GM20431 (cell line): ENCODE results near the gene CDON.
"Not testable (repeated sequence)": the region's sequence is repeated elsewhere in the genome, so short reads cannot be mapped to it uniquely, and the experiment has no call there.

ENCODE experiments used
- in situ Hi-C: fragments of 300-500 bp; cut with MseI, MboI; formaldehyde crosslinking; loops from one replicate; pipeline ENCODE4 v1.15.0; 2020; ENCODE audit warnings: low sequenced_read_pairs; ENCODE audit not compliant: unreplicated experiment

CDON gene

DNA sequence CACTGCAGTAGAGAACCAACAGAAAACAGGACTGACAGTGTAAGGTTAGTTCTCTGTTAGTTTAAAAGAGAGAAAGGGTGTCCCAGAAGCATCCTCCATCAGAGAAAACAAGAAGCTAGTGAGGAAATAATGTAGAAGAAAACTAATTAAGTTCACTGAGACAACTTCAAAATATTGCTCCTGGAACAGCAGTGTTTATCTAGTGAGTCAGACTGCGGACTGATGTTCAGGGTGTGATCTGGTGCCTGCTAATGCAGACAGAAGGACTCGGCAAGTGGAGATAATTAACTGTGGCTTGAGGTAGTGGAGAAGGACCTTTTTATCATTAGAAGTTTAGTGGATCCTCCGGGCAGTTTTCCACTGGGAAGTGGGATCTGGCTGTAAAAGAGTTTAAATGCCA, 55.4 kb downstream of the CDON start:
- in situ Hi-C loops = no loop called here

DNA sequence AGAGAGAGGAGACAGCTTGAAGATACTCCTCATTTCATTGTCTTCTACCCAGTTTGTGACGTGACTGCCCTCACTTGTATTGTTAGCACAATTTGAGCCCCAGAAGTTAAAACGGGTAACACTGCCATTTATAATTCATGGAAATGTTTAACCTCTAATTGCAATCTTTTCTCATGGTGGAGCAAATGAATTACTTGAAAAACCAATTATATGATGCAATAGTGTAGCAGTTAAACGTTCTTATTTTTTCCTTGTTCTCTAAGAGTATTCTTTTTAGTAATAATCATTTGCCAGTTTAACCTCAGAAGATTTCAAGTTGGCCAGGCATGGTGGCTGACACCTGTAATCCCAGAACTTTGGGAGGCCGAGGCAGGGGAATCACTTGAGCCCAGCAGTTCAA, 56.6 kb downstream of the CDON start:
- in situ Hi-C loops = no loop called here

DNA sequence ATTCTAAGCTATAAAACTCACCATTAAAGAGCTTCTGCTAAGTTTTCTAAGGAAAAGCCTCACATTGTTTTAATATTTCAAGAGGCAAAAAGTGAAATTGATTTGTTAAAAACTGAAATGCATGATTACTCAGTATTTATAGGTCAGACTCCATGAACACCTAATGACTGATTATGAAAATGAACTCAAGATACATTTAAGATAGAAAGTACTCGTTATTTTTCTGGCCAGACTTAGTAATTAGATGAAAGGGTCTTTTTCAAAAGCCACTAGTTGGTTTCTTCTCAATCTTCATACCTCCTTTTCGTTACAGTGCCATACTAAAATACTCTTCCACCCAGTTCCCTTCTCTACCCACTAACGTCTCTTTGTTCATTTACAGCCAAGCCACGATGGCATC, 60.5 kb downstream of the CDON start:
- in situ Hi-C loops = no loop called here

DNA sequence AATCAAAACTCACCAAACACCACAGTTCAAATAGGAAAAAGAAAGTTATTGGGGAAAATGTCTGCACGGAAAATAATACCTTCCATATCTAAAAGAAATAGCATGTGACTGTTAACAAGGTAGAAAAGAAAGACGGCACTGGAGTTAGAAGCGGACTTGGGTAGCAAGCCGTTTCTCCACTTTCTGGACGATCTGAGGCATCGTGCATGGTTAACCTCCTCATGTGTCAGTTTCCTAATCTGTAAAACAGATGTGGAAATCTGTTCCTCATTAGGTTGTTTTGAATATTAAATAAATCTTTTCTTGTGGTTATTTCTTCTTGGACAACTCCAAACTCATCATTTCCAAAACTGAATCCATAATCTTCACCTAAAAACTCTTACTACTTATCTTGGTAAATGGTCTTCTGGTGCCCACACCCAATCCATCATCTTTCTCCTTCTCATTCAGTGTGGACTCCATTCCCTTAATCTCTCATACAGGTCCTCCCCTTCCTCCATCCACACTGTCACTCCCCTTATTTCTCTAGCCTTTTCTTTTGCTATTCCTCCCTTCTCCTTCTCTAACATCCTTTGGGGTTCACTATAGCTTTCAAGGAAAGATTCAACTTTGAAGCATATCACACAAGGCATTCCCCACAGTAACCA, 63.3 kb downstream of the CDON start:
- in situ Hi-C loops = no loop called here

DNA sequence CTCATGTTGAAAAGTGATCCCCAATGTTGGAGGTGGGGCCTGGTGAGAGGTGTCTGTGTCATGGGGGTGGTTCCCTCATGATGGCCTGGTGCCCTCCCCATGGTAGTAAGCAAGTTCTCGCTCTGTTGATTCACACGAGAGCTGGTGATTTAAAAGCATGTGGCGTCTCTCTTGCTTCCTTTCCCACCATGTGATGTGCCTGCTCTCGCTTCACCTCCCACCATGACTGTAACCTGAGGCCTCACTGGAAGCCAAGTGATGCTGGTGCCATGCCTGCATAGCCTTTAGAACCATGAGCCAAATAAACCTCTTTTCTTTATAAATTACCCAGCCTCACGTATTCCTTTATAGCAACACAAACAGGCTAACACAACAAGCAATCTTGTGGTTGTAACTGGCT, 64.4 kb downstream of the CDON start:
- in situ Hi-C loops = no loop called here

DNA sequence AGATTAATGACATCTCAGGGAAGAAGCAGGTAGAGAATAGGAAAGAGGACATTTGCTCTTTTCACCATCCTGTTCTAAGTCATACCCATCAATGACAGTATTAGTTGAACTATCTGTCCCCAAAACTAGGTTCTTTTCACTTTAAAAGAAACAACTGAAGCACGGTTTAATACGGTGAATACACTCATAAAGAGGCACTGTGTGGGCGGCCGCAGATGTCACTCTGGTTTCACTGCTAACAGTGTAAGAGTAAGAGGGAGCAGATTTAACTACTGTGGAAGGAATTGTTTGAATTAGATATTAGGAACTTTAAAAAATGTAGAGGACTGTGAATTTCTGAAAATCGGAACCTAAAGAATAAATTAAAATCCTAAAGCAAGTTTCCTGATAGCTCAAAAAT, 67.4 kb downstream of the CDON start:
- in situ Hi-C loops = no loop called here

DNA sequence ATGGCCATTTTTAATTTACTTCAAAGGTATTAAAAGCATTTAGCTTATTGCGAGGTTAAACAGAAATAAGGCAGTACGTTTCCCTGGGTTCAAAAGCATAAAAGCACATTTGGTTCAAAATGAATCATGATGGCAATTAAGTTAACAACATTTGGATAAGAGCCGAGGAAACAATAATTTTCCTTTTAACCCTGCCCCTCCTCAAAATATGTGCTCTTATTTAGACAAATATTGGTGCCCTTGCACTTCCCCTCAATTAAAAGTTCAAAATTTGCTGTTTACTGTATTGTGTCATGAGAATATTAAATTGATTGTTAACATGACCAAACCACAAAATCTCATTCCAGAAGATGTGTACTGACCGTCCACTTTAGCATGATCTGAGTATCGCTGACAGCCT, 68.2 kb downstream of the CDON start:
- in situ Hi-C loops = no loop called here

DNA sequence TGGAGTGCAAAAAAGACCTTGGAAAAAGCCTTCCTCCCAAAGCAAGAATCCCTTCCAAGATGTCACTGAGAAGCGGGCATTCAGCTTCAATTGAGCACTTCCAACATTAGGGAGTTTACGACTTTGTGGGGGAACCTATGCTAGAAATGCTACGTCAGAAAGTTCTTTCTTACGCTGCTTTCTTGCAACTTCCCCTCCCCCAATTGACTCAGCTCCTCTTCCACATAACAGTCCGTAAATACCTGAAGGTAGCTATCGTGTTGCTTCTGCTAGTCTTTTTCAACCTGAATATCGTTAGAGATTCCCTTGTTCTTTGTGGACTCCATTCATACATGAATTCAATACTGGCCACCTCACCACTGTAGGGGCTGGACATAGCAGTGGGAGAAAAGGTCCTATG, 69.8 kb downstream of the CDON start:
- in situ Hi-C loops = no loop called here

DNA sequence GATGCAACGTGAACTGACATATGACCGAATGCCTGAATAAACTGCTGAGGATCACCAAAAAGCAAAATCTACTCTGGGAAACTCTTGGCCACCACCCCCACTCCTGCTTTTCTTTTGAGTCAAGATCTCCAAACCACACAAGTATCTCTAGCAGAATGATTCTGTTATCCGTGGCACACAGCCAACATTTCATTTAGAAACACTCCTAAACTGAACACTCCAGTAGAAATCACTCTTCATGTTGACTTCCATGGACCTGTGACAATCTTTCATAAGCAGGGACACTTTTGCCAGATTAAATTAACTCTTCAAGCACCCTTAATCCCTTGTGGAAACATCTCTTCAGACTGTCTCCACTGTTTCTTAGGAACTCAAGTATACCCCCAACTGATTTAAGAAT, 72.4 kb downstream of the CDON start:
- in situ Hi-C loops = no loop called here

DNA sequence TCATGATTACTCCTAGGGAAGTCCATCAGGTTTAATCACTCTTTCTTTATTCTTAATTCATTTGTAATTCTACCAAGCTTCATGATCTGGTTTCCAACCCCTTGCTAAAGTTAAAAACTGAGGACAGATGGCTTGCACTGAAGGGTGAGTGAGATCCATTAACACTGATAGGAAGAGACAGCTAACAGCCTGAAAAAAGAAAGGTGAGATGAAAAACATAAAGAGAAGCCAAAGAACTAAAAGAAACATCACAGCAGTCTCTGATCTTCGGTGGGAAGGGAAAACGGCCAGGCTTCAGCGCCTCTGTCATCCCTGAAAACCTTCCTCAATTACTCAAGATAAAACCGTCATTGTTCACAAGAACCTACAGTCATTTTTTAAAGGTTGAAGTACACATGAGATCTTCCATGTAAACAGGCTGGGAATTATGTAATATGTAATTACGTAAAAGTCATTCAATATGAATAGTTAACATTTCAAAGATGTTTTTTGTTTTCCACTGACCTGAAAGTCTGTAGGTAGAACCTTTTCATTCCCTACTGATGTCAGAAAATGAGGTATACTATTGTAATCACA, 75.5 kb downstream of the CDON start:
- in situ Hi-C loops = no loop called here

DNA sequence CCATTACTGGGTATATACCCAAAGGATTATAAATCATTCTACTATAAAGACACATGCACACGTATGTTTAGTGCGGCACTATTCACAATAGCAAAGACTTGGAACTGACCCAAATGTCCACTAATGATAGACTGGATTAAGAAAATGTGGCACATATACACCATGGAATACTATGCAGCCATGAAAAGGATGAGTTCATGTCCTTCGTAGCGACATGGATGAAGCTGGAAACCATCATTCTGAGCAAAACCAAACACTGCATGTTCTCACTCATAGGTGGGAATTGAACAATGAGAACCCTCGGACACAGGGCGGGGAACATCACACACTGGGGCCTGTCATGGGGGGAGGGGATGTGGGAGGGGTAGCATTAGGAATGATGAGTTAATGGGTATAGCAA, 76.7 kb downstream of the CDON start:
- in situ Hi-C loops = not testable (repeated sequence)

DNA sequence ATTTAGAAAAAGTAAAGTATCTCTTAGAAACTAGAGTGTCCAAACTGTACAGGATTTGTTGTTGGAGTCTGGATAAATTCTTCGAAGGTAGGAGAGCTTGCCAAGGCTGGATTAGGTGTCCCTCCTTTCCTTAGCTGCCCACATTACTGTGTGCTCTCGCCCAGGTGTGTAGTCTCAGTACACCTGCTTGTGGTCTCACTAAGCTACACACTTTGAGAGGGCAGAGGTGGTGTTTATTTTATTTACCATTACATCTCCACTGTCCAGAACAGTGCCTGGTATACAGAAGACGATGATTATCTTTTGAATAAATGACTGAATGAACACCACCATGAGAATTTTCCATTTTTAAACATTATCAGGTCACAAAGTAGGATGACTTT, 80.3 kb downstream of the CDON start:
- in situ Hi-C loops = no loop called here

DNA sequence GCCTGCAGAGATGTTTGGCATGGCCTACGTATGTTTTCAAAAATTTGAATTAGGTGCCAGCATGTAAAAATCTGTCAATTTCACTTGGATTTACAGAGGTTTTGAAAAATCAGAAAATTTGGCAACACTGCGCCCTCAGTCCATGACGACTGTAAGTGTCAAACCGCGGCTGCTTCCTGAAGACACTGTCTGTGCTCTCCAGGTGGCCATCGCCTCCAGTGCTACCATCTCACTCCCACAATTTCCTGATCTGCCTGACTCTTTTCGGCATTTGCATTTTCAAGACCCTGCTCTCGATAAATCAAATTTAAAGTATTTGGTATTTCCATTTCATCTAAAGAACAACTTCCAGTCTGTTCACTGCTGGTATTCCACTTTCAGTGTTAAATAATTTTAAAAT, 82.2 kb downstream of the CDON start:
- in situ Hi-C loops = no loop called here

DNA sequence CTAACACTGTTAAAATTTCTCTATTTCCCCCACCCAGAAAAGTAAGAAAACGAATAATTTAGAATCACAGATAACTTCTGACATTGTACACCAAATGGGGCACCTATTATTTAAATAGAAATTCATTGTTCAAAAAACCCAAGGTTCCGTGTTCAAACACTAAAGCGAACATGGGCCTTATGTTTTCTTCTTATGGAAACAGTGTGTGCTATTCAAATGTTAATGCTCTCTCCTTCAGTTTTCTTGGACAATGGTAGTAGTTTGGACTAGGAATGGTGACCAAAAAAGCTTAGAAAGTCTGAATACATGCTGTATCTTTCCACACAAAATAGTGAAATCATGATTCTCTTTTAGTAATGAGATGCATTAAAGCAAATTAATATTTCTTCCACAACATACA, 83.2 kb downstream of the CDON start:
- in situ Hi-C loops = no loop called here

DNA sequence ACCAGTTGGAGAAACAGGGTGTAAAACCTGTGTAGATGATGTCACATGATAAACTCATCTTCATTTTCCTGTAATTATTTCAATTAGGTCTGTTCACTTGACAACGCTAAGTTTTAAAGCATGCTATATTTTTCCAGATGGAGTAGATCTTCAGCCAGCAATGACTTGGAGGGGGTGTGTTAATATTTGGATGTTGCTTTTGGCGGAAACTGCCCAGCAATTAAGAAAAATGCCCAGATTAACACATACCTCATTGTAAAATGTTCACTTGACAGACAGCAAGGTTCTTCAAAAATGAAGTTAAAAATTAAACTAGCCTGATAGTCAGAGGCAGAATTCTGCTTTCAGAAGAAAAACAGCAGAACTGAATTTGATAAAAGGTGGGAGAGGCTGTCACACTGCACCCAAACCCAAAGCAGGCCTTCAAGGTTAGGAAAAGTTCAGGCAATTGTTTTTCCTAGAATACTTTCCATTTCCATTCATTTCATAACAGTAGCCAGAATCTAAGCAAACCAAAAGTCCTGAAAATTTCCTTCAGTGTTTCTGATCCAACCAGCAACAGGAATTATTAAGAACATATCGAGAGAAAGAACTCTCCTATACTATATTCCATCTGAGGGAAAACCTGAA, 83.8 kb downstream of the CDON start:
- in situ Hi-C loops = no loop called here

DNA sequence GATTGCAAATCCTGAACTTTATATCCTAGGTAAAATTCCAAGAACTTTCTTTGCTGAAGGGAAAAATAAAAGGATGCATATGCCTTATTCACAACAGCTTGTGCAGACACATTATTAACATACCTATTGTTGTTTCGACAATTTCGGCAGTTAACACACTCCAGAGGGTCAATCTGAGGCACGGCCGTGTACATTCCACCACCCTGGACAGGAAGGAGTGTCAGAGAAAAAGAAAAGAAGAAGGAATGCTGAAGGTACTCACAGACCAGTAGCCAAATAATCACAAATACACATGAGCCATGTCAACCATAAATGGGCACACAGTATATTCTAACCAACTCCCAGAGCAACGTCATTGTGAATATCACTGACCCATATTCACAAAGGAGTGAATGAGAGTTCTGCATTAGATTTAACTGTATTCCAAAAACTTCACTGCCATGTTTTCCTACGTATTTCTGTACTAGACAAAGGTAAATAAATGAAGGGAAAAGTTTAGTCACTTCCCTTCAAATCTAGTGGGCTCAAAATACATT, 84.4 kb downstream of the CDON start:
- in situ Hi-C loops = no loop called here

DNA sequence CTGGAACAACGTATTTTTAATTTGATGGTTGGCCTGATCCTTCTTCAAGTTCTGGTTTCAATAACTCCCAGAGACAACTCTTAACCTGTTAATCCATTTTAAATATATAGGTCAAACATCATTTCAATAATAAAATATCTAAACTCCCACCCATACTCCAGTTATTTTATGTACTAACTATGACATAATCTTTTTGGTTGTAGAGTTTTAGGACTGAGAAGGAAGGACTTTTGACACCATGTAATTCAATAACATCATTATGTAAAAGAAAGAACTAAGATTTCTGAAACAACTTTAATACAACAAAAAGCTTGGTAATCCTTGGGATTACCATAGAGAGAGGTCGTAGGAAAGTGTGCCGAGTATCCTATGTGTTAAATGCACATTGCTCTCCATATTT, 85.3 kb downstream of the CDON start:
- in situ Hi-C loops = no loop called here

DNA sequence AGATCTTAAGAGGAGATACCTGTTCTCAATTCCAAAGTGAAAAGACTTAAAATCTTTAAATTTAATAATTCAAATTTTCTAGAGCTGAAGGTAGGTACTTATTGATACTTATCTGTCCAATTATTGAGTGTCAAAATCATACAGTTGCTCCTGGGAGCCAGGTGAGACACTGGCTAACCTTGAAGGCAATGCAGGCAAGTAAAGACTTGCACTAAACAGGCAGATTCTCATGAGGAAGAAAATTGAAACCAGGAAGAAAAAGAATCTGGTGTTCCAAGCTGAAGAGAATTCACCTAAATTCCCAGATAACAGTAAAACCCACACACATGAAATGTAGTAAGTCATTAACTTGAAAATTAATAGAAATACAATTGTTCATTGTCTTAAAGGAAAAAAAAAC, 86.5 kb downstream of the CDON start:
- in situ Hi-C loops = no loop called here

DNA sequence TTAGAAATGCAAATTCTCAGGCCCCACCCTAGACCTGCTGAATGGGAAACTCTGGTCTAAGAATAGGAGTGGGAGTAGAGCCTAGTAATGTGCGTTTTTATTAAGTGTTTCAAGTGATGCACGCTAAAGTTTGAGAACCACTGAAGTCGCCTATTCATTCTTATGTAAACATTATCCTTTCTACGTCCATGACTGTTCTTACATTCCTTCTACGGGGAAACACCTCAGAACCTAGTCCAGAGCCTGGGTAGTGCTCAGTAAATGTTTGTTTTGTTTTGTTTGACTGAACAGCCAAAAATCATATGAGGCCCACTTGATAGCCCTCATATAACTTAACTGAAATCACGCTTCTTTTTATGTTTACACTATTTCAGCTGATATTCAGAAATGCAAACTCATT, 87.0 kb downstream of the CDON start:
- in situ Hi-C loops = no loop called here

DNA sequence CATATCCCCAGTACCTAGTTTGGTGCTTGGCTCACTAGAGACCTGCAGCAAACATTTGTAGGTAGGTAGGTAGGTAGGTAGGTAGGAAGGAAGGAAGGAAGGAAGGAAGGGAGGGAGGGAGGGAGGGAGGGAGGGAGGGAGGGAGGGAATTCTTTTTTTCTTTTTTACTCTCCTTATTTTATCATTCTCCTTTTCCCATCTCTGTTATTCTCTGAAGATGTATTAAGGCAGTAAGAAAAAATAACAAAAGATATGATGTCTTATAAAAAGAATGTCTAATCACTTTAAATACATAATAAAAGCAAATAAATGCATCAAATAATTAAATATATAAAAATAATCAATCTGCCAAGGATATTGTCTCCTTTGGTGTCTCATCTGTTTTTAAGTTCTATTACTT, 88.4 kb downstream of the CDON start:
- in situ Hi-C loops = no loop called here

DNA sequence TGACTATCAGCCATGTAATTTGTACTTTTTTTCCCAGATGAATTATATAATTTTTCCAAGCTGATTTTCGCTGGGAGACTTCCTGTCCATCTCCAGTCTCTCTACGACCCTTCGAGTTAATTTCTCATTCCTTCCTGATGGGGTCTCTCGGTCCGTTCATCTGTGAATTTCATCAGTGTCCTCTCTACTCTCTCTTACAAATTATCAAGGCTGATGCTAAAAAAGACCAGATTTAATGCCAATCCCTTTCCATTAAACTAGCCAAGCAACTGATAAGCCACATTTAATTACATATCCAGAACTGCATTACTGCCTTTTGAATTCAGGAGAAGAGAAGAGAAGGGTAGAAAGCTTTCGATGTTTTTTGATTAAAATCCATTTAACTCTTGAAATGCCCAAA, 91.0 kb downstream of the CDON start:
- in situ Hi-C loops = no loop called here

DNA sequence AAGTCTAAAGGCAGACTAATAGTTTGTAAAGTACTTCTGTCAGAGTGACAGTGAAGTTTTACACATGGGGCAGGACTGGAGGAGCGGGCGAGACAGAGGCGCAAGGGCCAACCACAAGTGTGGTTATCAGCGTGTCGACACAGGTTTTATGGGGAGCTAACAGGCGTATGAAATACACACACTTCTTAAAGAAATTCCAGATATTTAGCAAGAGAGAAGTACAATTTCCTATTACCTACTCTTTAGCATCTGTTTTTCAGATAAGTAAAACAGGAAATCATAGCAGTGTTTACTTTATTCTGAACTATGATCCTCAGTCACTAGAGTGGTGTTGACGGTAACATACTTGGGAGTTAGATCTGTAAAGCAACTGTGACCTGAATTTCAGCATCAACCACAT, 94.3 kb downstream of the CDON start:
- in situ Hi-C loops = no loop called here
